Measurements from ENCODE around the gene MAP4K4. TPM values are rescaled to one million over a fixed set of nuclear protein-coding genes. Genes with fewer than 3 reads are reported as not detected.

The MAP4K4 gene
- total and polyA plus RNA-seq, 2 experiments from 2014 or later = 59.1 to 84.4 TPM

DNA sequence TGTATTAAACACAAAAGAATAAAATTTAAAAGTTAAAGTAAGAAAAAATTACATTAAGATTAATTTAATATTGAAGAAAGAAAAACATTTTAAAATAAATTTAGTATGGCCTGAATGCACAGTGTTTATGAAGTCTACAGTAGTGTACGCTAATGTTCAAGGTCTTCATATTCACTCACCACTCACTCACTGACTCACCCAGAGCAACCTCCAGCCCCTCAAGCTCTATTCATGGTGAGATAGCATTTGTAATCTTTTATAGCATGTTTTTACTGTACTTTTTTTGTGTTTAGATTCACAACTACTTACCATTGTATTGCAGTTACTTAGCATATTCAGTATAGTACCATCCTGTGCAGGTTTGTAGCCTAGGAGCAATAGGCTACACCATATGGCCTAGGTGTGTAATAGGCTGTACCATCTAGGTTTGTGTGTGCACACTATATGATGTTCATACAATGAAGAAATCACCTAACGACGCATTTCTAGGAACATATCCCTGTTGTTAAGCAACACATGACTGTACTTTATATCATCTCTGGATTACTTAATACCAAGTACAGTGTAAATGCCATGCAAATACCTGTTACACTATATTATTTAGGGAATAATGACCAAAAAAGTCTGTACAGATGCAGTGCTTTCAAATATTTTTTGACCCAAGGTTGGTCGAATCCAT, 150.3 kb downstream of the MAP4K4 start:
- no peak overlapping the region for H3K4me2 ChIP-seq
- 98% methylated on average over 4 of the region's 4 CpGs for WGBS (ENCODE audit: low lambda C conversion rate, missing lambda C conversion rate)
- H3K27ac ChIP-seq = no peak overlapping the region
- no peaks in the 10 kb centered on the region for H4K20me1 ChIP-seq (ENCODE audit: insufficient read depth, poor library complexity, severe bottlenecking)
- no peaks in the 10 kb centered on the region for H3K4me1 ChIP-seq (ENCODE audit: insufficient read depth)
- H3K36me3 ChIP-seq (replicated peaks; ENCODE audit: insufficient read depth, low read depth) = no peaks in the 10 kb centered on the region
- no peaks in the 10 kb centered on the region for H3K9me2 ChIP-seq (replicated peaks; ENCODE audit: insufficient read depth)
- peaks cover 15% of the 10 kb centered on the region for H3K79me2 ChIP-seq
- no peak for DNase-seq (ENCODE audit: low spot score)
- H3K4me3 ChIP-seq = no peak overlapping the region
- no peak overlapping the region for H2AFZ ChIP-seq
- no peaks in the 10 kb centered on the region for H3K27me3 ChIP-seq
- no peaks in the 10 kb centered on the region for H3K9me3 ChIP-seq (ENCODE audit: low read depth)
- no peak for TF ChIP-seq EZH2phosphoT487 (IDR thresholded peaks at IDR 0.05; ENCODE audit: low read depth, severe bottlenecking, unreplicated experiment)
- TF ChIP-seq, protein P1, sequence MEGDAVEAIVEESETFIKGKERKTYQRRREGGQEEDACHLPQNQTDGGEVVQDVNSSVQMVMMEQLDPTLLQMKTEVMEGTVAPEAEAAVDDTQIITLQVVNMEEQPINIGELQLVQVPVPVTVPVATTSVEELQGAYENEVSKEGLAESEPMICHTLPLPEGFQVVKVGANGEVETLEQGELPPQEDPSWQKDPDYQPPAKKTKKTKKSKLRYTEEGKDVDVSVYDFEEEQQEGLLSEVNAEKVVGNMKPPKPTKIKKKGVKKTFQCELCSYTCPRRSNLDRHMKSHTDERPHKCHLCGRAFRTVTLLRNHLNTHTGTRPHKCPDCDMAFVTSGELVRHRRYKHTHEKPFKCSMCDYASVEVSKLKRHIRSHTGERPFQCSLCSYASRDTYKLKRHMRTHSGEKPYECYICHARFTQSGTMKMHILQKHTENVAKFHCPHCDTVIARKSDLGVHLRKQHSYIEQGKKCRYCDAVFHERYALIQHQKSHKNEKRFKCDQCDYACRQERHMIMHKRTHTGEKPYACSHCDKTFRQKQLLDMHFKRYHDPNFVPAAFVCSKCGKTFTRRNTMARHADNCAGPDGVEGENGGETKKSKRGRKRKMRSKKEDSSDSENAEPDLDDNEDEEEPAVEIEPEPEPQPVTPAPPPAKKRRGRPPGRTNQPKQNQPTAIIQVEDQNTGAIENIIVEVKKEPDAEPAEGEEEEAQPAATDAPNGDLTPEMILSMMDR (IDR thresholded peaks at IDR 0.05; ENCODE audit: poor library complexity) = no peak

DNA sequence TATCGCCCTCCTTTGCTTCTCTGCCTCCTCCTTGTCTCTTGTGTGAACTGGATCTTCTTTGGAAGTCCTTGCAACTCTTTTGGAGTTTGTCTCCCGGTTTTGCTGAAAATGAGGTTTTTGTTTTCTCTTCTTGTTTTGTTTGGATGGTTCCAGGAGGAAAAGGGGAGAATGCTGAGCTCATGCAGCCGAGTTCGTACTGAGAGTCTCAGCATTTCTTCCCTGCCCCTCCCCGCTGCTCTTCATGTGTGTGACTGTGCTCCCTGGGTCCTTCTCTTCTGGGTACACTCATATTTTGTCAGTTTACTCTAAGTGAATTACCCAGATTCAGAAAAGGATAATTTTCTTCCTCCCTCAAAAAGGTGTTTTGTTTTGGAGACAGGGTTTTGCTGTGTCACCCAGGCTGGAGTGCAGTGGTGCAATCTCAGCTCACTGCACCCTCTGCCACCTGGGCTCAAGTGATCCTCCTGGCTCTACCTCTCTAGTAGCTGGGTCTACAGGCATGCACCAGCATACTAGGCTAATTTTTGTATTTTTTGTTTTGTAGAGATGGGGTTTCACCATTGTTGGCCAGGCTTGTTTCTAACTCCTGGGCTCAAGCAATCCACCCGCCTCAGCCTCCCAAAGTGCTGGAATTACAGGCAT, 151.4 kb downstream of the MAP4K4 start:
- H4K20me1 ChIP-seq (ENCODE audit: insufficient read depth, poor library complexity, severe bottlenecking) = no peaks in the 10 kb centered on the region
- H3K27me3 ChIP-seq = no peaks in the 10 kb centered on the region
- H3K27ac ChIP-seq = no peak overlapping the region
- no peaks in the 10 kb centered on the region for H3K4me1 ChIP-seq (ENCODE audit: insufficient read depth)
- H3K36me3 ChIP-seq (replicated peaks; ENCODE audit: insufficient read depth, low read depth) = no peaks in the 10 kb centered on the region
- peaks cover 15% of the 10 kb centered on the region for H3K79me2 ChIP-seq
- H3K9me2 ChIP-seq (replicated peaks; ENCODE audit: insufficient read depth) = no peaks in the 10 kb centered on the region
- no peak overlapping the region for H3K4me2 ChIP-seq
- no peak overlapping the region for H2AFZ ChIP-seq
- DNase-seq (ENCODE audit: low spot score) = no peak
- no peaks in the 10 kb centered on the region for H3K9me3 ChIP-seq (ENCODE audit: low read depth)
- no peak overlapping the region for H3K4me3 ChIP-seq
- WGBS (ENCODE audit: low lambda C conversion rate, missing lambda C conversion rate) = 94% methylated on average over 6 of the region's 6 CpGs
- TF ChIP-seq, protein P1 (IDR thresholded peaks at IDR 0.05; ENCODE audit: poor library complexity) = no peak
- TF ChIP-seq EZH2 (IDR thresholded peaks at IDR 0.05; ENCODE audit: borderline replicate concordance) (no peak), EZH2phosphoT487 (IDR thresholded peaks at IDR 0.05; ENCODE audit: low read depth, severe bottlenecking, unreplicated experiment) (no peak)

DNA sequence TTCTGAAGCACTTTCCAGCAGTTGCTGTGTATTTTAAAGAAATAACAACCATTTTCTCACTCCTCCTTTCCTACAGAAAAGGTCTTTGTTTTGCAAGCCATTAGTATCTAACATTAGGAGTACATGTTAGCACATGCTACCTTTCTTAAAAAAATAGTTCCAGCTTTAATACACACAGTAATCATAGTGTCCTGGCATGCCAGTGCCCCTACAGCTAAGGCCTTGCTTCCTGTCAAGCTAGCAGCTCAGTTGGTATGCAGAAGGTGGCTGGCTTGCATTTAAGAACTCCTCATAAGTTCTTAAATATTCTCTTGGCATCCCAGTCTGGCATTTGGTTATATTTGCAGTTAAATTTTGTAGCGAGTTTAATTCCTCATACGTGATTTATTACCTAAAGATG, 152.9 kb downstream of the MAP4K4 start:
- H3K4me1 ChIP-seq (ENCODE audit: insufficient read depth) = no peaks in the 10 kb centered on the region
- H3K4me3 ChIP-seq = no peak overlapping the region
- no peak overlapping the region for H3K27ac ChIP-seq
- no peak for DNase-seq (ENCODE audit: low spot score)
- H3K4me2 ChIP-seq = no peak overlapping the region
- H3K27me3 ChIP-seq = no peaks in the 10 kb centered on the region
- TF ChIP-seq EZH2phosphoT487 (IDR thresholded peaks at IDR 0.05; ENCODE audit: low read depth, severe bottlenecking, unreplicated experiment) = no peak
- no peak for TF ChIP-seq EZH2 (IDR thresholded peaks at IDR 0.05; ENCODE audit: borderline replicate concordance)
- TF ChIP-seq, protein P1 (IDR thresholded peaks at IDR 0.05; ENCODE audit: poor library complexity) = no peak
- WGBS (ENCODE audit: low lambda C conversion rate, missing lambda C conversion rate) = 94% methylated on average over 2 of the region's 2 CpGs
- no peaks in the 10 kb centered on the region for H3K36me3 ChIP-seq (replicated peaks; ENCODE audit: insufficient read depth, low read depth)
- peaks cover 15% of the 10 kb centered on the region for H3K79me2 ChIP-seq
- no peaks in the 10 kb centered on the region for H3K9me3 ChIP-seq (ENCODE audit: low read depth)
- H2AFZ ChIP-seq = no peak overlapping the region
- no peaks in the 10 kb centered on the region for H3K9me2 ChIP-seq (replicated peaks; ENCODE audit: insufficient read depth)
- no peaks in the 10 kb centered on the region for H4K20me1 ChIP-seq (ENCODE audit: insufficient read depth, poor library complexity, severe bottlenecking)
